Progenitor cell of endocrine pancreas (in vitro differentiated cells): ENCODE data around the gene SLCO2A1. TPM values are rescaled to one million over a fixed set of nuclear protein-coding genes. Genes with fewer than 3 reads are reported as not detected.

ENCODE experiments used
- DNase-seq: peaks from one replicate; pipeline ENCODE4 v3.0.0; 2021; ENCODE audit warnings: low spot score; ENCODE audit not compliant: unreplicated experiment
- H3K27ac Mint-ChIP-seq: 2 replicates; pipeline ENCODE4 v1.8.0; 2021; ENCODE audit warnings: mild to moderate bottlenecking, moderate library complexity, mixed read lengths
- H3K27me3 Mint-ChIP-seq: 2 replicates; pipeline ENCODE4 v1.8.0; 2021; ENCODE audit warnings: mixed read lengths
- H3K36me3 Mint-ChIP-seq: 2 replicates; pipeline ENCODE4 v1.8.0; 2022; ENCODE audit warnings: mixed read lengths; ENCODE audit not compliant: insufficient read depth
- H3K4me1 Mint-ChIP-seq: 2 replicates; pipeline ENCODE4 v1.8.0; 2021; ENCODE audit warnings: low read depth, mixed read lengths
- H3K4me3 Mint-ChIP-seq: 2 replicates; pipeline ENCODE4 v1.8.0; 2021; ENCODE audit warnings: low read depth, mild to moderate bottlenecking, moderate library complexity, mixed read lengths
- H3K9me3 Mint-ChIP-seq: 2 replicates; pipeline ENCODE4 v1.8.0; 2021; ENCODE audit warnings: low read depth, mixed read lengths
- total RNA-seq: library from RNA; stranded (reverse); gene quantifications from 2 replicates; pipeline ENCODE4 v1.2.1, GENCODE V29; 2021
- TF ChIP-seq, protein P1 (sequence below): fragments of 200-600 bp; sonication (generic); IDR thresholded peaks from one replicate; pipeline ENCODE4 v1.5.0; 2021; ENCODE audit warnings: antibody characterized with exemption, mild to moderate bottlenecking; ENCODE audit not compliant: unreplicated experiment

Gene SLCO2A1
- total RNA-seq, 1 donor from 2014 or later: 27.9 TPM

DNA sequence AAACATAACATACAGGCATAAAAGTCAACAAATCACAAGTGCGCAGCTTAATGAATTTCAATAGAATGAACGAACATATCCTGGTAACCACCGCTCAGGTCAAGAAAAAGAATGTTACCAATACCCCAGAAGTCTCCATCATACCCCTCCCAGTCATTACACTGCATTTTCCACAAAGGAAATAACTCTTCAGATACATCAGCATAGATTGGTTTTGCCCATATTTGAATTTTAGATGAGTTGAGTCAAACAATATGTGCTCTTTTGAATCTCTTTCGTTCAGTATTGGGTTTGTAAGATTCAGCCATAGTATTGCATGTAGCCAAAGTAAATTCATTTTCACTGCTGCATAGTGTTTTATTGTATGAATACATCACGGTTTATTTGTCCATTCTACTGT, 127.9 kb downstream of the SLCO2A1 start:
- H3K4me1 Mint-ChIP-seq: no peaks in the 10 kb centered on the region
- TF ChIP-seq, protein P1, sequence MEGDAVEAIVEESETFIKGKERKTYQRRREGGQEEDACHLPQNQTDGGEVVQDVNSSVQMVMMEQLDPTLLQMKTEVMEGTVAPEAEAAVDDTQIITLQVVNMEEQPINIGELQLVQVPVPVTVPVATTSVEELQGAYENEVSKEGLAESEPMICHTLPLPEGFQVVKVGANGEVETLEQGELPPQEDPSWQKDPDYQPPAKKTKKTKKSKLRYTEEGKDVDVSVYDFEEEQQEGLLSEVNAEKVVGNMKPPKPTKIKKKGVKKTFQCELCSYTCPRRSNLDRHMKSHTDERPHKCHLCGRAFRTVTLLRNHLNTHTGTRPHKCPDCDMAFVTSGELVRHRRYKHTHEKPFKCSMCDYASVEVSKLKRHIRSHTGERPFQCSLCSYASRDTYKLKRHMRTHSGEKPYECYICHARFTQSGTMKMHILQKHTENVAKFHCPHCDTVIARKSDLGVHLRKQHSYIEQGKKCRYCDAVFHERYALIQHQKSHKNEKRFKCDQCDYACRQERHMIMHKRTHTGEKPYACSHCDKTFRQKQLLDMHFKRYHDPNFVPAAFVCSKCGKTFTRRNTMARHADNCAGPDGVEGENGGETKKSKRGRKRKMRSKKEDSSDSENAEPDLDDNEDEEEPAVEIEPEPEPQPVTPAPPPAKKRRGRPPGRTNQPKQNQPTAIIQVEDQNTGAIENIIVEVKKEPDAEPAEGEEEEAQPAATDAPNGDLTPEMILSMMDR: no peak
- no peak for DNase-seq
- no peak overlapping the region for H3K4me3 Mint-ChIP-seq
- H3K36me3 Mint-ChIP-seq: no peaks in the 10 kb centered on the region
- peaks cover 56% of the 10 kb centered on the region for H3K27me3 Mint-ChIP-seq
- no peaks in the 10 kb centered on the region for H3K9me3 Mint-ChIP-seq
- no peak overlapping the region for H3K27ac Mint-ChIP-seq

- H3K9me3 Mint-ChIP-seq: no peaks in the 10 kb centered on the region
- H3K27me3 Mint-ChIP-seq: peaks cover 62% of the 10 kb centered on the region
Measured at GRCh38 chr3:133901083-133901482, 128.6 kb downstream of the SLCO2A1 start.

DNA sequence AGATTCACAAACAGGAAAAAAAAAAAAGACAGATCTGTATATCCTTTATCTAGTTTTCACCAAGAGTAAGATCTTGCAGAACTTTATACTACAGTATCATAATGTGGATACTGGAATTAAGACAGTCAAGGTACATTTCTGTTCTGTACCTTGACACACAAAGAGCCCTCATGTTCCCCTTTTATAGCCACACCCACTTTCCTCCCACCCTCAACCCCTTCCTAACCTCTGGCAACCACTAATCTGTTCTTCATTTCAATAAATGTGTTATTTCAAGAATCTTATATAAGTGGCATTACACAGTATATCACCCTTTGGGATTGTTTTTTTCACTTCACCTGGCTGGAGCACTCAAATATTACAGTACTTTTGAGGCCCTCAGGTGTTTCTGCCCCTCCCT, 130.4 kb downstream of the SLCO2A1 start:
- Mint-ChIP-seq H3K4me1 (no peaks in the 10 kb centered on the region), H3K4me3 (no peak overlapping the region)

More at GRCh38 chr3:133901083-133901482, 128.6 kb downstream of the SLCO2A1 start:
- H3K4me1 Mint-ChIP-seq: no peaks in the 10 kb centered on the region
- DNase-seq: no peak
- H3K27ac Mint-ChIP-seq: no peak overlapping the region
- TF ChIP-seq, protein P1: peak; percentile 25
- no peak overlapping the region for H3K4me3 Mint-ChIP-seq
- no peaks in the 10 kb centered on the region for H3K36me3 Mint-ChIP-seq

DNA sequence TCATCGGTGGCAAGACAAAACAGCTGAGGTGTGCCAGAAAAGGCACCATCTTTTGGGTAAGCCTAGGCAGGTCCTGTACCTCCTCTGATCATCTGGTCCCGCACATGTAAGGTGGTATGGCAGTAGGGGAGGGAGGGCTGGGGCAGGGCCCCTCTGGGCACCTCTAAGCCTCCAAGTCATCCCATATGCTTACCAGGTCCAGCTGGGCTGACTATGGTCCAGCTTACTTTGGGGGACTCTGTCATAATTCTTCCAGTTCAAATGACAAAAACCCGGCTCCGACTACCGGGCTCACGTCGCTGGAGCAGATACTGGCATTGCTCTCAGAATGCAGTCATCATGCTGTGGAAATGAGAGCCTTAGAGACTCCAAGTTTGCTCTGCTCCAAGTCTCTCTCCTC, 132.2 kb downstream of the SLCO2A1 start:
- Mint-ChIP-seq H3K4me3 (no peak overlapping the region), H3K9me3 (no peaks in the 10 kb centered on the region), H3K27me3 (peaks cover 77% of the 10 kb centered on the region), H3K4me1 (no peaks in the 10 kb centered on the region), H3K36me3 (no peaks in the 10 kb centered on the region), H3K27ac (no peak overlapping the region)
- TF ChIP-seq, protein P1: no peak
- no peak for DNase-seq

More for the DNA sequence above, 130.4 kb downstream of the SLCO2A1 start:
- Mint-ChIP-seq H3K27me3 (peaks cover 68% of the 10 kb centered on the region), H3K27ac (no peak overlapping the region), H3K9me3 (no peaks in the 10 kb centered on the region), H3K36me3 (no peaks in the 10 kb centered on the region)
- no peak for DNase-seq
- TF ChIP-seq, protein P1: no peak

- Mint-ChIP-seq H3K27me3 (peaks cover 78% of the 10 kb centered on the region), H3K9me3 (no peaks in the 10 kb centered on the region), H3K4me1 (no peaks in the 10 kb centered on the region), H3K36me3 (no peaks in the 10 kb centered on the region), H3K27ac (peak overlapping the region; percentile 93), H3K4me3 (peak overlapping the region; percentile 85)
- DNase-seq: no peak
- TF ChIP-seq, protein P1: no peak
Measured at GRCh38 chr3:133896002-133896761, 133.5 kb downstream of the SLCO2A1 start.
